ENCODE measurements around the gene S1PR5.

The S1PR5 gene

GRCh38 chr19:10468133-10468532 is 49.1 kb downstream of the S1PR5 start:
- peaks cover 6% of the 10 kb centered on the region for H3K36me3 ChIP-seq (ENCODE audit: control insufficient read depth, insufficient read depth, low read length)
- no peak overlapping the region for H3K27ac ChIP-seq (ENCODE audit: low read depth, low read length)
- no peak overlapping the region for H3K9ac ChIP-seq (ENCODE audit: low read length)
- no peaks in the 10 kb centered on the region for H3K27me3 ChIP-seq (ENCODE audit: control insufficient read depth, insufficient read depth, low read length)
- no peaks in the 10 kb centered on the region for H3K4me1 ChIP-seq (ENCODE audit: control insufficient read depth, insufficient read depth, low read length)
- no peak overlapping the region for H3K4me3 ChIP-seq (ENCODE audit: low read length)

- H3K27ac ChIP-seq (ENCODE audit: low read depth, low read length), result no peak overlapping the region
- no peaks in the 10 kb centered on the region for H3K4me1 ChIP-seq (ENCODE audit: control insufficient read depth, insufficient read depth, low read length)
- H3K4me3 ChIP-seq (ENCODE audit: low read length), result no peak overlapping the region
- peaks cover 6% of the 10 kb centered on the region for H3K36me3 ChIP-seq (ENCODE audit: control insufficient read depth, insufficient read depth, low read length)
- no peak overlapping the region for H3K9ac ChIP-seq (ENCODE audit: low read length)
- H3K27me3 ChIP-seq (ENCODE audit: control insufficient read depth, insufficient read depth, low read length), result no peaks in the 10 kb centered on the region
Measured at GRCh38 chr19:10467104-10467706, 50.0 kb downstream of the S1PR5 start.

GRCh38 chr19:10464456-10464855 is 52.8 kb downstream of the S1PR5 start:
- H3K27me3 ChIP-seq (ENCODE audit: control insufficient read depth, insufficient read depth, low read length), result no peaks in the 10 kb centered on the region
- peaks cover 8% of the 10 kb centered on the region for H3K36me3 ChIP-seq (ENCODE audit: control insufficient read depth, insufficient read depth, low read length)
- H3K9ac ChIP-seq (ENCODE audit: low read length), result no peak overlapping the region
- H3K4me3 ChIP-seq (ENCODE audit: low read length), result no peak overlapping the region
- no peak overlapping the region for H3K27ac ChIP-seq (ENCODE audit: low read depth, low read length)
- no peaks in the 10 kb centered on the region for H3K4me1 ChIP-seq (ENCODE audit: control insufficient read depth, insufficient read depth, low read length)
